ENCODE measurements around the gene ACOT8. TPM values are rescaled to one million over a fixed set of nuclear protein-coding genes. Genes with fewer than 3 reads are reported as not detected.
A peak's percentile ranks its signal among the peaks of the same experiment; 100 is the strongest.
"Not testable (repeated sequence)": the region's sequence is repeated elsewhere in the genome, so short reads cannot be mapped to it uniquely, and the experiment has no call there.

ACOT8 gene
- total RNA-seq, 5 donors from 2014 or later (not counting 1 experiment from before 2014, with no cell fraction given), result 20.4 to 33.9 (median 32.0) TPM

- Mint-ChIP-seq H3K4me1 (peaks cover 13 to 20% (median 13%) of the 10 kb centered on the region in 3 donors), H3K9me3 (no peaks in the 10 kb centered on the region), H3K27me3 (no peaks in the 10 kb centered on the region), H3K4me3 (peak overlapping the region; percentile 66 to 89 (median 67)), H3K36me3 (no peaks in the 10 kb centered on the region), H3K27ac (peak overlapping the region in 1 of 2 donors; percentile 6)
- Histone ChIP-seq H3K4me3 (ENCODE audit: control insufficient read depth in 1 of 2, extremely low read depth in 1 of 2, low read length in 1 of 2) (no peak overlapping the region), H3K36me3 (ENCODE audit: control insufficient read depth in 2 of 2, extremely low read depth in 1 of 2, insufficient read depth in 1 of 2, low read length in 1 of 2) (no peaks in the 10 kb centered on the region), H3K9me3 (no peaks in the 10 kb centered on the region), H3K4me1 (ENCODE audit: control insufficient read depth in 1 of 2, extremely low read depth in 1 of 2, insufficient read depth in 2 of 2, low read length in 2 of 2) (peaks cover 4 to 18% of the 10 kb centered on the region in 2 experiments), H3K27ac (ENCODE audit: low read length) (no peak overlapping the region), H3K27me3 (replicated peaks in 1 of 2; ENCODE audit: control insufficient read depth in 2 of 2, extremely low read depth in 1 of 2, insufficient read depth in 2 of 2, low read length in 1 of 2) (no peaks in the 10 kb centered on the region)
- ATAC-seq (replicated peaks in 1 of 4), result no peak
- ChIA-PET POLR2A (no interaction called here), CTCF (no interaction called here)
- 95% methylated on average over 13 of the region's 14 CpGs for WGBS (ENCODE audit: insufficient coverage)
- no peak for DNase-seq
Observed at GRCh38 chr20:45834797-45835161, 22.4 kb downstream of the ACOT8 start.

GRCh38 chr20:45833883-45834796 lies 23.1 kb downstream of the ACOT8 start:
- WGBS (ENCODE audit: insufficient coverage), result 10% methylated on average over 69 of the region's 71 CpGs
- H3K27me3 Mint-ChIP-seq, result no peaks in the 10 kb centered on the region
- no peaks in the 10 kb centered on the region for H3K36me3 Mint-ChIP-seq
- peak overlapping the region in 1 of 2 donors; percentile 6 for H3K27ac Mint-ChIP-seq
- peak; percentile 73 to 77 (median 74) for ATAC-seq (replicated peaks in 1 of 4)
- Histone ChIP-seq H3K4me1 (ENCODE audit: control insufficient read depth in 1 of 2, extremely low read depth in 1 of 2, insufficient read depth in 2 of 2, low read length in 2 of 2) (peaks cover 4 to 18% of the 10 kb centered on the region in 2 experiments), H3K4me3 (ENCODE audit: control insufficient read depth in 1 of 2, extremely low read depth in 1 of 2, low read length in 1 of 2) (peak overlapping the region; percentile 67 to 72), H3K27me3 (replicated peaks in 1 of 2; ENCODE audit: control insufficient read depth in 2 of 2, extremely low read depth in 1 of 2, insufficient read depth in 2 of 2, low read length in 1 of 2) (no peaks in the 10 kb centered on the region), H3K27ac (ENCODE audit: low read length) (no peak overlapping the region), H3K9me3 (no peaks in the 10 kb centered on the region), H3K36me3 (ENCODE audit: control insufficient read depth in 2 of 2, extremely low read depth in 1 of 2, insufficient read depth in 1 of 2, low read length in 1 of 2) (no peaks in the 10 kb centered on the region)
- ChIA-PET POLR2A (no interaction called here), CTCF (no interaction called here)
- DNase-seq, result peak in 18 of 35 experiments; percentile 14 to 58 (median 34)
- peaks cover 13 to 20% (median 13%) of the 10 kb centered on the region in 3 donors for H3K4me1 Mint-ChIP-seq
- peak overlapping the region; percentile 71 to 89 (median 79) for H3K4me3 Mint-ChIP-seq
- H3K9me3 Mint-ChIP-seq, result no peaks in the 10 kb centered on the region

- H3K4me3 Mint-ChIP-seq, result peak within 1 kb of the TSS; percentile 71 to 89 (median 79)
- CTCF ChIA-PET, result interaction anchor here in 1 of 2 donors (0.6 kb wide), 1 partner anchor 37 kb away, joined by 4 read pairs; no protein-coding TSS in a partner anchor
Observed at GRCh38 chr20:45833030-45833882, 23.9 kb downstream of the ACOT8 start, which contains the start of gene SNX21. TSS of gene SNX21 (plus strand) at chr20:45833799. CDS start at chr20:45833920, 121 bp downstream.

DNA sequence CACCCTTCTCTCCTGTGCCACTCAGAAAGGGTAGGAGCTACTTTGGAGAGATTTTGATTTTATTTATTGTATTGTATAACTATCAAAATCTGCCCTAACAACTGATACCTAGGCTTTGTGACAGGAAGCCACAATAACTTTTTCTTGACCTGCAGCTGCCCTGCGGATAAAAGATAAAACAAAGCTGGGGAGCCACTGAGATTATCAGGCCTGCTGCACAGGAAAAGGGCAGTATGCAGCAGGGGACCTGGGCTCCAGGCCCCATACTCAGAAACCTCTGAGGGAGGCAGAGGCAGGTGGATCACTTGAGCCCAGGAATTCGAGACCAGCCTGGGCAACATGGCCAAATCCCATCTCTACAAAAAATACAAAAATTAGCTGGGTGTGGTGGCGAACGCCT lies 24.6 kb downstream of the ACOT8 start:
- Histone ChIP-seq H3K9me3 (no peaks in the 10 kb centered on the region), H3K4me1 (ENCODE audit: control insufficient read depth in 1 of 2, extremely low read depth in 1 of 2, insufficient read depth in 2 of 2, low read length in 2 of 2) (peaks cover 4 to 18% of the 10 kb centered on the region in 2 experiments), H3K4me3 (ENCODE audit: control insufficient read depth in 1 of 2, extremely low read depth in 1 of 2, low read length in 1 of 2) (no peak overlapping the region), H3K27ac (ENCODE audit: low read length) (no peak overlapping the region), H3K27me3 (replicated peaks in 1 of 2; ENCODE audit: control insufficient read depth in 2 of 2, extremely low read depth in 1 of 2, insufficient read depth in 2 of 2, low read length in 1 of 2) (peaks cover 0 to 5% of the 10 kb centered on the region in 2 experiments), H3K36me3 (ENCODE audit: control insufficient read depth in 2 of 2, extremely low read depth in 1 of 2, insufficient read depth in 1 of 2, low read length in 1 of 2) (no peaks in the 10 kb centered on the region)
- no peaks in the 10 kb centered on the region for H3K9me3 Mint-ChIP-seq
- ChIA-PET POLR2A (no interaction called here), CTCF (interaction anchor here in 1 of 2 donors (0.6 kb wide), 1 partner anchor 37 kb away, joined by 4 read pairs; no protein-coding TSS in a partner anchor)
- no peaks in the 10 kb centered on the region for H3K36me3 Mint-ChIP-seq
- H3K4me3 Mint-ChIP-seq, result peak overlapping the region; percentile 71 to 89 (median 79)
- H3K4me1 Mint-ChIP-seq, result peaks cover 13 to 20% (median 13%) of the 10 kb centered on the region in 3 donors
- WGBS (ENCODE audit: insufficient coverage), result 83% methylated on average over 1 of the region's 4 CpGs
- DNase-seq (no peak), ATAC-seq (replicated peaks in 1 of 4) (no peak)
- H3K27ac Mint-ChIP-seq, result no peak overlapping the region
- H3K27me3 Mint-ChIP-seq, result no peaks in the 10 kb centered on the region

More at GRCh38 chr20:45833030-45833882, 23.9 kb downstream of the ACOT8 start, which contains the start of gene SNX21:
- H3K27me3 Mint-ChIP-seq, result no peaks in the 10 kb centered on the region
- ATAC-seq (replicated peaks in 1 of 4) (peak; percentile 71 to 83 (median 74)), DNase-seq (peak in 10 of 35 experiments; percentile 11 to 40 (median 24))
- no peaks in the 10 kb centered on the region for H3K9me3 Mint-ChIP-seq
- no peaks in the 10 kb centered on the region for H3K9me3 ChIP-seq
- H3K27ac ChIP-seq (ENCODE audit: low read length), result no peak within 1 kb of the TSS
- peak within 1 kb of the TSS; percentile 58 to 76 for H3K27ac Mint-ChIP-seq
- peaks cover 13 to 20% (median 13%) of the 10 kb centered on the region in 3 donors for H3K4me1 Mint-ChIP-seq
- peak within 1 kb of the TSS; percentile 67 to 72 for H3K4me3 ChIP-seq (ENCODE audit: control insufficient read depth in 1 of 2, extremely low read depth in 1 of 2, low read length in 1 of 2)
- peaks cover 0 to 5% of the 10 kb centered on the region in 2 experiments for H3K27me3 ChIP-seq (replicated peaks in 1 of 2; ENCODE audit: control insufficient read depth in 2 of 2, extremely low read depth in 1 of 2, insufficient read depth in 2 of 2, low read length in 1 of 2)
- H3K36me3 Mint-ChIP-seq, result no peaks in the 10 kb centered on the region
- POLR2A ChIA-PET, result no interaction called here
- H3K36me3 ChIP-seq (ENCODE audit: control insufficient read depth in 2 of 2, extremely low read depth in 1 of 2, insufficient read depth in 1 of 2, low read length in 1 of 2), result no peaks in the 10 kb centered on the region
- H3K4me1 ChIP-seq (ENCODE audit: control insufficient read depth in 1 of 2, extremely low read depth in 1 of 2, insufficient read depth in 2 of 2, low read length in 2 of 2), result peaks cover 4 to 18% of the 10 kb centered on the region in 2 experiments
- 8% methylated on average over 28 of the region's 35 CpGs for WGBS (ENCODE audit: insufficient coverage)

DNA sequence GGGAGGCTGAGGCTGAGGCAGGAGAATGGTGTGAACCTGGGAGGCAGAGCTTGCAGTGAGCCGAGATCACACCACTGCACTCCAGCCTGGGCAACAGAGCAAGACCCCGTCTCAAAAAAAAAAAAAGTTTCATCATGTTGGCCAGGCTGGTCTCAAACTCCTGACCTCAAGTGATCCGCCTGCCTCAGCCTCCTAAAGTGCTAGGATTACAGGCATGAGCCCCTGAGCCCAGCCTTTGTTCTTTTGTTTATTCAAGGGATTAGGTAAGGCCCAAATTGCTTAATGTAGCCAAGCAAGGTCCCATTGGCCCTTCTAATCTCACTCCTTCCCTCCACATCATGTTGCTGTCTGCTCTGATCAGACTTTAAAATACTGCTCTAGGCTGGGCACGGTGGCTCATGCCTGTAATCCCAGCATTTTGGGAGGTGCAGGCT lies 27.5 kb downstream of the ACOT8 start:
- H3K36me3 Mint-ChIP-seq; H3K9me3 Mint-ChIP-seq; H3K27me3 Mint-ChIP-seq; H3K27ac Mint-ChIP-seq; H3K4me3 Mint-ChIP-seq; POLR2A ChIA-PET; CTCF ChIA-PET; ATAC-seq (replicated peaks in 1 of 4); DNase-seq; H3K9me3 ChIP-seq; H3K27ac ChIP-seq (ENCODE audit: low read length); H3K4me3 ChIP-seq (ENCODE audit: control insufficient read depth in 1 of 2, extremely low read depth in 1 of 2, low read length in 1 of 2); H3K36me3 ChIP-seq (ENCODE audit: control insufficient read depth in 2 of 2, extremely low read depth in 1 of 2, insufficient read depth in 1 of 2, low read length in 1 of 2): not testable (repeated sequence)
- H3K4me1 Mint-ChIP-seq, result peaks cover 12 to 18% (median 13%) of the 10 kb centered on the region in 3 donors
- Histone ChIP-seq H3K4me1 (ENCODE audit: control insufficient read depth in 1 of 2, extremely low read depth in 1 of 2, insufficient read depth in 2 of 2, low read length in 2 of 2) (peaks cover 4 to 15% of the 10 kb centered on the region in 2 experiments), H3K27me3 (replicated peaks in 1 of 2; ENCODE audit: control insufficient read depth in 2 of 2, extremely low read depth in 1 of 2, insufficient read depth in 2 of 2, low read length in 1 of 2) (peaks cover 0 to 17% of the 10 kb centered on the region in 2 experiments)
- no CpG with 5 or more reads among the region's 4 CpGs for WGBS (ENCODE audit: insufficient coverage)

- Mint-ChIP-seq H3K36me3 (no peaks in the 10 kb centered on the region), H3K9me3 (no peaks in the 10 kb centered on the region), H3K4me3 (no peak overlapping the region), H3K4me1 (peaks cover 17 to 23% (median 21%) of the 10 kb centered on the region in 3 donors), H3K27ac (no peak overlapping the region), H3K27me3 (peaks cover 7 to 12% of the 10 kb centered on the region in 2 donors)
- ChIA-PET POLR2A (no interaction called here), CTCF (no interaction called here)
- H3K27me3 ChIP-seq (replicated peaks in 1 of 2; ENCODE audit: control insufficient read depth in 2 of 2, extremely low read depth in 1 of 2, insufficient read depth in 2 of 2, low read length in 1 of 2), result peaks cover 0 to 28% of the 10 kb centered on the region in 2 experiments
- H3K4me3 ChIP-seq (ENCODE audit: control insufficient read depth in 1 of 2, extremely low read depth in 1 of 2, low read length in 1 of 2), result no peak overlapping the region
- no peaks in the 10 kb centered on the region for H3K9me3 ChIP-seq
- H3K4me1 ChIP-seq (ENCODE audit: control insufficient read depth in 1 of 2, extremely low read depth in 1 of 2, insufficient read depth in 2 of 2, low read length in 2 of 2), result peaks cover 0 to 14% of the 10 kb centered on the region in 2 experiments
- H3K36me3 ChIP-seq (ENCODE audit: control insufficient read depth in 2 of 2, extremely low read depth in 1 of 2, insufficient read depth in 1 of 2, low read length in 1 of 2), result no peaks in the 10 kb centered on the region
- H3K27ac ChIP-seq (ENCODE audit: low read length), result no peak overlapping the region
- no CpG with 5 or more reads among the region's 2 CpGs for WGBS (ENCODE audit: insufficient coverage)
- DNase-seq (no peak), ATAC-seq (replicated peaks in 1 of 4) (no peak)
Observed at GRCh38 chr20:45828589-45828988, 28.6 kb downstream of the ACOT8 start.
